ENCODE measurements around the gene HOXA11.

The HOXA11 gene

DNA sequence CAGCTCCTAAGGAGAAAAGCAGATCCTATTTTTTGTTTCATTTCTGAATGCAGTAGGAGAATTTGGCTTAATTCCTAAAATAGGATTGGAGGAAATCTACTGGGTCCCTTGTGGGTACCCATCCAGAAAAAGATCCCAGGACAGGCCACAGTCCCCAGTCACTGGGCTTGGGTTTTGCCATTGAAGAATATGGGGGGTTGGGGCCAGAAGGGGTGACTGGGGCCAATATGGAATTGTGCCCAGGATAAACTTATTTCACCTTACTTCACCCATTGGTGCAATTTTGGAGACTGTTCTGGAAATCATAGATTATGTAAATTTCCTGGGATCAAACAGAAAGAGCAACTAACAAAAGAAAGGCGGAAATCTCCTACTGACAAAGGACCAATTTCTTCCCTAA, 46.6 kb downstream of the HOXA11 start:
- no peak for DNase-seq (ENCODE audit: insufficient read length, low spot score)
- no peak for FAIRE-seq

DNA sequence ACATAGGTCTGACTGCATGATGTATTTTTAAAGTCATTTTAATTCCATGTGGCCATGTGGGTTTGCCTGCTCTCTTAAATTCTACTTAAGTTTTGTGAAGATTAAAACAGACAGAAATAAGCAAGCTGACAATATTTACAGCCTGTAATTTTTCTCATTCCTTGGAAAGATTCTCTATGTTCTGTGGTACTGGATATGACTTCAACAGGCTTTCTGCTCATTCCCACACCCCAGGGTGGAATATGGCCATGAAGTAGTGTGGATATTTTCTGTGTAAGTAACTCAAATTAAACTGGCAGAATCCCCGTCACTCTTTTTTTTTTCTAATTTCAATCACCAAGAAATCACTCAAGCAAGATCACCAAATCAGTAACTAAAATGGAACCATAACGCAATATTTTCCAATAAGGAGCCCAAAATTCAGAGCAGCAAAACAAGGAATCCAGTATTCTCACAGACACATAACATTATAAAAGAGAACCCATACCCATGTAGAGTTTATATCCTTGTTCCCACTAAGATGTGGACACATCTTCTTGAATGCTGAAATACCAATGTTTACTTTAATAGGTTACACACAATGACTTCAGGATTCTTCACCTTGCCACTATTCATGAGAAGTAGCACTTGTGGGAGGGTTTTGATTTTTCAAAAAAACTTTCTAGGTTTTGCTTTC, 47.3 kb downstream of the HOXA11 start:
- no peak for DNase-seq (ENCODE audit: insufficient read length, low spot score)
- FAIRE-seq = no peak

DNA sequence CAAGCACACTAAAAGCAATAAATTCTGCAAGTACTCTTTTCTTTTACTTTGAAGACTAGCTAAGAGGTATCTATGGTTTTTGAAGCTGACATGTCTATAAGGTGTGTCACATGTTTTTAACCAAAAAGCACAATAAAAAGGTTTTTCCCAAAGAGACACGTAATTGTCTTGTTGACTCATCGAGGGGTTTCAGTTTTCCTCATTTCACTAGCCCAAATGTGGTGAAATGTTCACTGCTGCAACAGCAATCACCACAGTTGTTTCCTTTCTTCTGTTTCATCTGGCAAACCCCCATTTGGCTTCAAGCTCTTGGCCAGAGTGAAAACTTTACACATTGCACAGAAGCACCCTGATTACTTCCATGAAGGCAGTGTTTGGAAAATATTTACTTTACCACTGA, 50.6 kb downstream of the HOXA11 start:
- DNase-seq (ENCODE audit: insufficient read length, low spot score) (no peak), FAIRE-seq (no peak)

DNA sequence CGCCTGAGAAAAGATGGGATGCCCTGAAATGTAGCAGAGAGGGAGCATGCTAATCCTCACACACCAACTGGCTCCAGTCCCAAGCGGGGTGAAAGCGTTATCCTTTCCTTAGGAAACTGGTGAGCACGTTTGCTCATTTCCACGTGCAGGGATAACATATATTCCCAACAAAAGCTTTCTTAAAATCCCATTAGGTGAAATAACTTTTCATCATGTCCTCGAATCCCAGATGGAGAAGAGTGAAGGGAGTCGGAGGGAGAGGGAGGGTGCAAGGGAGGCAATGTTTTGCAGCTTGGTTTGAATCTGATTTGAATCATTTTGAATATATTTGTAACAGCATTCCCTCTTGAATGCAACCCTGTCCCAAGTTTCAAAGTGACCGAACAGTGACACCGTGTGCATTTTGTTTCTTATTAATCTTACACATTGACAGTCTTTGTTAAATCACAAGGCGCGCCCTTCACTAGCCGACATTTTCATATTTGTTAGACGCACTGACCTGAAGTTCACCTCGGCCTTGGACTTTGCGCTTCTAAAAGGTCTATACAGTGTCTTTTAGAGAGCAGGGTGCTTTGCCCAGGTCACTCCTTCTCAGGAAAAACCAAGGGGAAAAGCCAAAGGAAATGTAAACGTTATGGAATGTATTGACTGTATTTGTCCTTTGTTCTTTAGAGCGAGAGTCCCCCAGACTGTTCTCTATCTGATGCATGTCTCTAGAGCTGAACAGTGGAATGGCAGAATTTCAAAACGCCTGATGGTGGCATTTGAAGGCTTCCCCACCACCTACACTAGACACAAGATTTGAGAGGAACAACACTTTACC, 51.4 kb downstream of the HOXA11 start:
- no peak for DNase-seq (ENCODE audit: insufficient read length, low spot score)
- no peak for FAIRE-seq

DNA sequence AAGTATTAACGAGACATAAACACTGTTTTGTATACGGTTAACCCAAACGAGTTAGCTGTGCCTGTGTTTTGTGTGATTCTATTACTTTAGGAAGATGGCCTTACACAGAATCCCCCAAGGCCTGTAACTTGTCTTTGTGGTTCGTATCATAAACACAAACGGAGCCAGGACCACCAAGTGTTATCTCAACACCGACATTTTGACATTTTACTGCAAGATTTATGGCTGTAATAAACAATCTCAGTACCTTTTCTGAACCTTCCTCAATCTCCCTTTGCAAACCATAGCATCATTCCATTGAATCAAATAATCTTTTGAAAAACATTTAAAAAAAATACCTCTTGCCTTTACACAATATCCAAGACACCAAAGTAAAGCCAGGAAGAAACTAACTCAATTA, 52.1 kb downstream of the HOXA11 start:
- DNase-seq (ENCODE audit: insufficient read length, low spot score) (no peak), FAIRE-seq (no peak)

DNA sequence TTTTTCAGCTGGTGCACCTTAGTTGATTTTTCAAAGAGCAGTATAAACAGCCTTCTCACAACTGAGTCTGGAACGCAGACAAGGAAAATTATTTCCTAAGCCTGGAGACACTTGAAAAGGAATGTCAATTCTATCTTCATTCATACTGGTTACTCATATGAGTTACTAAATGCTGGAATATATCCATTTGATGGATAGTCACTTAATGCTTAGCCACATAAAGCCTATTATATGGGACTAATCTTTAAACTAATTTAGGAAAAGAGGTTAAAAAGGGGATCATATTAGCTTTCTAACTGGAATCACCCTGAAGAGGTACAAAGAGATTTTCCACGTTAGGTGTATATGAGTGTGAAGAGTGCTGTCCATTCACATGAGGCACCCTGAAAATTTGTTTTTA, 52.8 kb downstream of the HOXA11 start:
- FAIRE-seq (no peak), DNase-seq (ENCODE audit: insufficient read length, low spot score) (no peak)

DNA sequence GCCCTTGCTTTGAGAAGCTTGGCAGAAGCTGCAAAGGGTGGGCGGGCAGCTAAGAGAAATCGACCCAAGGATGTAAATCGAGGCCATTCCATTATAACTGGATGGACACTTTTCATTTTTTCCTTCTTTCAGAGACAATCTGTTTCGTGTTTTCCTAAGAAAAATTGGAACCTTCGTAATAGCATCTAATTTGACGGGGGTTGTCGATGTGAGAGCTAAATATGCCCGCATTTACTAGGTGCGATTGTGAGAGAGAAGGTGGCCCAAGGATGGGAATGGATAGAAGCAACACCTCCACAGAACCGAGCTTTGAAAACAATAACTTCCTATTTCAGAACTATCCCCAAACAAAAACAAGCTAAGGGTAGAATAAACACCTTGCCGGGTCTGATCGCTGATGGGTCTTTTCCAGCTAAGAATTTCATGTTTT, 53.6 kb downstream of the HOXA11 start:
- FAIRE-seq (no peak), DNase-seq (ENCODE audit: insufficient read length, low spot score) (no peak)
